GM21423 (cell line): Measurements from ENCODE around the gene UPK2.
A peak's percentile ranks its signal among the peaks of the same experiment; 100 is the strongest.

Source experiments
- ATAC-seq: cut with Tn5 transposase; IDR thresholded peaks from one replicate; pipeline ENCODE4 v1.9.1; 2021; ENCODE audit warnings: mild to moderate bottlenecking, moderate library complexity; ENCODE audit not compliant: unreplicated experiment

UPK2 gene

GRCh38 chr11:118917481-118918127 lies 38.5 kb upstream of the UPK2 start:
- ATAC-seq = no peak

- no peak for ATAC-seq
Observed at GRCh38 chr11:118918128-118918685, 37.9 kb upstream of the UPK2 start.

GRCh38 chr11:118918686-118919280 lies 37.3 kb upstream of the UPK2 start:
- ATAC-seq = no peak

- ATAC-seq = no peak
Observed at GRCh38 chr11:118921121-118921928, 34.8 kb upstream of the UPK2 start.

GRCh38 chr11:118921929-118922744 lies 34.0 kb upstream of the UPK2 start:
- ATAC-seq = no peak

GRCh38 chr11:118922745-118923627 lies 33.1 kb upstream of the UPK2 start:
- no peak for ATAC-seq

DNA sequence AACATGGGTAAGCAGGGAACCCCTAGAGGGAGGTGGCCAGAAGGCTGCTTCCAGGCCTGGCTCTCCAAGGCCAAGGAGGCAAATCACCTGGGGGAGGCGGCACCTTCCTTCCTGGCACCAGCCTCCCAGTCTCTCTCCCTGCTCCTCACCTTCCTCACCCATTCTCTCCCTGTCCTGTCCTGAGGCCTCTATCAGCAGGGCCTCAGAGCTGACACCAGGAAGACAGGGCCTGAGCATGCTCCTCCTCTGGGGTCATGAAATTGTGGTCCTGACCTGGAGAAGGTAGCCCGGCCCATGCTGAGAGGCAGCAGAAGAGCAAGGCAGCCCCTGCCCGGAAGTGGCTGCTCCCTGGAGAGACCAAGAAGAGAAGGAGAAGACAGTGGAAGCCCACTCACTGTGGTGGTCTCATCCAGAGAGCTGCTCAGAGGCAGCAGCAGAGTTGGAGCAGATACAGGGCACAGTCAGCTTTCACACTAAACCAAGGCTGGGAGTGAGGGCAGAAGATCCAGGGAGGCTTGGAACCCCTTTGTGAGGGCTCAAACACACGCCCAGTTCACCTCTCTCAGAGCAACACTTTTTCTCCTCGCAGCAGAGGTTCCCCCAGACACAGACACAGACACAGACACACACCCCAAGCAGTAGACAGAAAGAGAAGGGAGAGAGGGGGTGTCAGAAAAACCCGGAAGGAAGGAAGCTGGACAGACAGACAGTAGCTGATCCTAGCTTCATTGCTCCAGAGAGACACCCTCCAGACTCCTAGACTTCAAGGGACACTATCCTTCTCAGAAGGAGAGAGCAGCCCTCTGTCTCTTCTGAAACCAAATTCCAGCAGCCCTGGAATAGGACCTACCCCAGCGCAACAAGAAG lies 32.1 kb upstream of the UPK2 start:
- ATAC-seq = no peak

DNA sequence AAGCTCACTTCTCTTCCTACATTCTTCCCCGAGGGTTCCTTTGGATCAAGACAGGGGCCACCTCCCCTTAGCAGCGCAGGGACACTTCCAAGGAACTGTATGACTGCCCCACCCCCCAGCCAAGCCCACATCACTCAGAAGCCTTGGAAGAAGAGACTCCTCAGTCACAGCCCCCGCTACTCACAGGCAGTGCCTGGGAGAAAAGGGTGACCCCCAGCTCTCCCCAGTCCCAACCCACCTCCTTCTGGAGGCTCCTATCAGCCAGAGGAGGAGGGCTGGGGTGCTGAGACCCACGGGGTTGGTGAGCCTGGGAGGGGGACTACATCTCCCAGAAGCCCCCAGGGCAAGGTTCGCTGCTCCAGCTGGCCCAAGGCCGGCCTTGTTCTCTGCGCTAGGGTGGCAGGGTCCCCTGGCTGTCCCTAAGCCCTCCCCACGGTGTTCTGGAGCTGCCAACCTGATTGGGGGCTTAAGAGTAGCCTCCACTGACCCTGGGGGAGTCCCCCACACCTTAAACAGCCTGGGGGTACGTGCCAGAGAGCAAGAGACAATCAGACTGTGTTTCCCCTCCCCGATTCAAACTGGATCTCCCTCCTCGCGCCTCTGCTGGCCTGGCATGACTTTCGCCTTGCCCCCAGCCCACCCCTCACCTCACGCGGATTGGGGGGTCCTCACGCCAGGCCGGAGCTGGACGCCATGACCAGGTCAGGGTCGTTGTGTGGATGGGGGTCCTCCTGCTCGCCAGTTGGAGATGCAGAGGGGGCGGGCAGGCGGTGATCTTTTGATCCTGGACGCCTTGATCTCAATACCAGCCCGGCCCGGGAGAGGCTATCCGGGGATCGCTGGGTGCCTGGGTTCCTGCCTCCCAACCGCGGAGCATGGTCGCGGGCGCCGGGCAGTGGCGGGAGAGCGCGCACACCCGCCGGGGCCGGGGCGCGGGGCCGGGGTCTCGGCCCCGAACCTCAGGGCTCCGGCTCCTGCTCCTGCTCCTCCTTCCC lies 31.2 kb upstream of the UPK2 start:
- no peak for ATAC-seq

DNA sequence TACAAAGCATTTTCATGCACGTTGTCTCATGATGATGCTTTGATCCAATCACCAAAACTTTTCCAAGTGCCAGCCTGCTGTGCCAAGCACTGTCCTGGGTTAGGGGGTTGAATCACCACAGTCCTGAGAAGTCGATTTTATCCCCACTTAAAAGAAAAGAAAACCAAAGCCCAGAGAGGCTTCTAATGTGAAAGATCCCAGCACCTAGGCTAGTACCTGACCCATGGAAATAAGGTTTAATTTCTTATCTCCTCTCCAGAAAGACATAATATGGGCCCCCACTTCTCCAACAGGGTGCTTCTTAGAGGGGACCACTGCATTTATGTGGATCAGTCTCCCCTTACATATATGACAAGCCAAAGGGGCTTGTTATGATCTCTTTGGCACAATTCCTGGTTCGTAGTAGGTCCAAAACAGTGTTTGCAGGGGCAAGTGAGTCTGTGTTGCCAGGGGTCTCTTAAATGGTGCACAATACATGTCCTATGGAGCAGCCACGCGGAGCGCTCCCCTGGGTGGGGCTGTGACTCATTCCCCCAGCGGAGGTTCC lies 28.5 kb upstream of the UPK2 start:
- no peak for ATAC-seq

- peak; percentile 41 for ATAC-seq
Observed at GRCh38 chr11:118928101-118928869, 27.8 kb upstream of the UPK2 start.

DNA sequence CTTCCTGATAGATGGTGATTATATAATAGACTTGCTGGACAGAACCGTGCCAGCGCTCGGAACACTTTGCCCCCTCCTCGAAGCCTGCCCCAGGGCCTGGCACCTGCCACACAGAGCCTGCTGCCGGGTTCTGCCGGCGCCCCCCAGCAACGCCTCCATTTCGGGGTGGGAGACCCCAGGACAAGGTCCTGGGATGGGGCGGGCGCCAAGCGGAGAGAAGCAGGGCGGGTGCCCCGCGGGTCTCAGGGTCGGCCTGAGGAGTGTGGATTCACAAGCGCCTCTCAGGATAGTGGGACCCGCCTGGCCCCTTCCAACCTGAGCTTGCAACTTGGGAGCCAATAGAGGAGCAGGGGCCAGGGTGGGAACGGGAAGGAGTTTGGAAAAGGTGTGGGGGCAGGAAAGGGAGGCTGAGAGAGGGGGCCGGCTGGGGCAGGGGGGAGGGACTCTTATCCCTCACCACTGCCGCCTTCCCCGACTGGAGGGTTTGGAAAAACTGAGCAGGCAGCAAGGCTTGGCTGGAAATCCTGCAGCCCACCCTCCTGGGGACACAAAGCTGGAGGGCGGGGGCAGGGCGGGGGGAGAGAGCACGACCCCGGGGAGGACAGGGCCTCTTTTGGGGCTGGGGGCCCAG lies 27.1 kb upstream of the UPK2 start:
- ATAC-seq = no peak

GRCh38 chr11:118929501-118930093 lies 26.5 kb upstream of the UPK2 start:
- ATAC-seq = no peak

- ATAC-seq = no peak
Observed at GRCh38 chr11:118930094-118930712, 25.9 kb upstream of the UPK2 start.

DNA sequence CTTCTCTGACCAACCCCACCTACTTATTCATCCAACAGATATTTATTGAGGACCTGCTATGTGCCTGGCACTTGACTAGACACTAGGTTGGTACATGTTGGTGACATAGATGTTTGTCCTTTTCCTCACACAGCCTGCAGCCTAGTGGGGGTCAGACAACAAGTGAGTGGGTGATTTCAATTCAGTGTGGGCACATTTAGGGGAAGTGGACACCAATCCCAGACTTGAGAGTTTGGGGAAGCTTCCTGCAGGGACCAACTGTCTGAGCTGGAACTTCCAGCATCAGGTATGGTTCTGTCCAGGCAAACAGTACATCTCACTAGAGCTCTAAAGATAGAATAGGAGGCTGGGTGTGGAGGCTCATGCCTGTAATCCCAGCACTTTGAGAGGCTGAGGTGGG lies 24.5 kb upstream of the UPK2 start:
- ATAC-seq = no peak

GRCh38 chr11:118933486-118933885 lies 22.6 kb upstream of the UPK2 start:
- ATAC-seq = no peak
